IgD-negative memory B cell (primary cell): ENCODE data around the gene DAZAP1. TPM values are rescaled to one million over a fixed set of nuclear protein-coding genes. Genes with fewer than 3 reads are reported as not detected.
A peak's percentile ranks its signal among the peaks of the same experiment; 100 is the strongest.

Experiments used
- H3K27ac Mint-ChIP-seq, 3 donors: one replicate each; pipeline ENCODE4 v1.8.0; 2020 to 2022; ENCODE audit warnings: mild to moderate bottlenecking in 3 of 3, mixed read lengths in 3 of 3, moderate library complexity in 1 of 3
- H3K27me3 Mint-ChIP-seq: one replicate; pipeline ENCODE4 v1.8.0; 2021; ENCODE audit warnings: mixed read lengths
- H3K36me3 Mint-ChIP-seq: one replicate; pipeline ENCODE4 v1.8.0; 2020; ENCODE audit warnings: mild to moderate bottlenecking, mixed read lengths
- H3K4me1 Mint-ChIP-seq, 3 donors: one replicate each; pipeline ENCODE4 v1.8.0; 2020 to 2022; ENCODE audit warnings: mixed read lengths in 3 of 3, mild to moderate bottlenecking in 1 of 3
- H3K4me3 Mint-ChIP-seq, 4 donors: one replicate each; pipeline ENCODE4 v1.8.0; 2020 to 2022; ENCODE audit warnings: mild to moderate bottlenecking in 4 of 4, mixed read lengths in 4 of 4, moderate library complexity in 3 of 4
- H3K9me3 Mint-ChIP-seq, 3 donors: one replicate each; pipeline ENCODE4 v1.8.0; 2020 to 2021; ENCODE audit warnings: mixed read lengths in 3 of 3, mild to moderate bottlenecking in 1 of 3
- polyA plus RNA-seq: library from polyadenylated mRNA; unstranded; fragments of 300-500 nt; fragmentation: Illumina TruSeq; gene quantifications from one replicate; pipeline ENCODE4 v1.2.3, GENCODE V29; 2021

DAZAP1 gene
- polyA plus RNA-seq, 1 donor from 2014 or later, result 7.2 TPM

GRCh38 chr19:1370579-1371361, 36.6 kb upstream of the DAZAP1 start:
- H3K27me3 Mint-ChIP-seq, result no peaks in the 10 kb centered on the region
- H3K36me3 Mint-ChIP-seq, result peaks cover 2% of the 10 kb centered on the region

GRCh38 chr19:1373042-1373533, 34.3 kb upstream of the DAZAP1 start:
- Mint-ChIP-seq H3K36me3 (no peaks in the 10 kb centered on the region), H3K27me3 (no peaks in the 10 kb centered on the region), H3K4me1 (no peaks in the 10 kb centered on the region), H3K27ac (no peak overlapping the region), H3K4me3 (no peak overlapping the region), H3K9me3 (no peaks in the 10 kb centered on the region)

More at GRCh38 chr19:1370579-1371361, 36.6 kb upstream of the DAZAP1 start:
- Mint-ChIP-seq H3K4me3 (no peak overlapping the region), H3K27ac (no peak overlapping the region), H3K4me1 (no peaks in the 10 kb centered on the region), H3K9me3 (no peaks in the 10 kb centered on the region)

GRCh38 chr19:1373534-1374249, 33.7 kb upstream of the DAZAP1 start:
- H3K27me3 Mint-ChIP-seq, result no peaks in the 10 kb centered on the region
- H3K27ac Mint-ChIP-seq, result no peak overlapping the region
- H3K4me1 Mint-ChIP-seq, result no peaks in the 10 kb centered on the region
- H3K36me3 Mint-ChIP-seq, result no peaks in the 10 kb centered on the region
- no peaks in the 10 kb centered on the region for H3K9me3 Mint-ChIP-seq
- H3K4me3 Mint-ChIP-seq, result no peak overlapping the region

GRCh38 chr19:1374250-1374577, 33.2 kb upstream of the DAZAP1 start:
- no peaks in the 10 kb centered on the region for H3K9me3 Mint-ChIP-seq
- H3K27ac Mint-ChIP-seq, result no peak overlapping the region
- H3K4me1 Mint-ChIP-seq, result no peaks in the 10 kb centered on the region
- no peaks in the 10 kb centered on the region for H3K27me3 Mint-ChIP-seq
- H3K4me3 Mint-ChIP-seq, result no peak overlapping the region
- no peaks in the 10 kb centered on the region for H3K36me3 Mint-ChIP-seq

- no peaks in the 10 kb centered on the region for H3K36me3 Mint-ChIP-seq
- H3K4me1 Mint-ChIP-seq, result no peaks in the 10 kb centered on the region
- peak overlapping the region in 2 of 3 donors; percentile 40 to 83 for H3K27ac Mint-ChIP-seq
- H3K9me3 Mint-ChIP-seq, result no peaks in the 10 kb centered on the region
- no peak overlapping the region for H3K4me3 Mint-ChIP-seq
- H3K27me3 Mint-ChIP-seq, result no peaks in the 10 kb centered on the region
Measured at GRCh38 chr19:1376415-1376805, 31.0 kb upstream of the DAZAP1 start.

GRCh38 chr19:1377176-1377964, 30.0 kb upstream of the DAZAP1 start:
- H3K27me3 Mint-ChIP-seq, result no peaks in the 10 kb centered on the region
- no peaks in the 10 kb centered on the region for H3K4me1 Mint-ChIP-seq
- no peaks in the 10 kb centered on the region for H3K36me3 Mint-ChIP-seq
- no peaks in the 10 kb centered on the region for H3K9me3 Mint-ChIP-seq
- H3K4me3 Mint-ChIP-seq, result no peak overlapping the region
- H3K27ac Mint-ChIP-seq, result no peak overlapping the region

- Mint-ChIP-seq H3K36me3 (no peaks in the 10 kb centered on the region), H3K27ac (no peak overlapping the region), H3K4me3 (peak overlapping the region in 1 of 4 donors; percentile 20), H3K27me3 (no peaks in the 10 kb centered on the region), H3K4me1 (peaks cover 4 to 5% (median 4%) of the 10 kb centered on the region in 3 donors), H3K9me3 (peaks cover 0 to 4% (median 0%) of the 10 kb centered on the region in 3 donors)
Measured at GRCh38 chr19:1377965-1378785, 29.2 kb upstream of the DAZAP1 start.

- H3K27ac Mint-ChIP-seq, result peak overlapping the region in 1 of 3 donors; percentile 84
- H3K36me3 Mint-ChIP-seq, result no peaks in the 10 kb centered on the region
- peaks cover 4% of the 10 kb centered on the region for H3K27me3 Mint-ChIP-seq
- H3K9me3 Mint-ChIP-seq, result peaks cover 0 to 9% (median 0%) of the 10 kb centered on the region in 3 donors
- peaks cover 7 to 13% (median 9%) of the 10 kb centered on the region in 3 donors for H3K4me1 Mint-ChIP-seq
- H3K4me3 Mint-ChIP-seq, result no peak overlapping the region
Measured at GRCh38 chr19:1379126-1379905, 28.1 kb upstream of the DAZAP1 start.

- Mint-ChIP-seq H3K4me3 (peak overlapping the region in 1 of 4 donors; percentile 58), H3K9me3 (peaks cover 0 to 9% (median 0%) of the 10 kb centered on the region in 3 donors), H3K27me3 (peaks cover 4% of the 10 kb centered on the region), H3K36me3 (no peaks in the 10 kb centered on the region), H3K27ac (peak overlapping the region in 1 of 3 donors; percentile 84), H3K4me1 (peaks cover 11 to 17% (median 12%) of the 10 kb centered on the region in 3 donors)
Measured at GRCh38 chr19:1379961-1380489, 27.4 kb upstream of the DAZAP1 start.

- Mint-ChIP-seq H3K4me1 (peaks cover 12 to 17% (median 14%) of the 10 kb centered on the region in 3 donors), H3K27ac (peak overlapping the region in 1 of 3 donors; percentile 100), H3K9me3 (peaks cover 0 to 9% (median 0%) of the 10 kb centered on the region in 3 donors), H3K27me3 (peaks cover 4% of the 10 kb centered on the region), H3K36me3 (peaks cover under 1% of the 10 kb centered on the region), H3K4me3 (no peak overlapping the region)
Measured at GRCh38 chr19:1382250-1382649, 25.1 kb upstream of the DAZAP1 start.

- Mint-ChIP-seq H3K4me3 (peak overlapping the region; percentile 92 to 100 (median 98)), H3K27ac (peak overlapping the region; percentile 100), H3K36me3 (peaks cover 2% of the 10 kb centered on the region), H3K27me3 (peaks cover 4% of the 10 kb centered on the region), H3K4me1 (peaks cover 12 to 17% (median 14%) of the 10 kb centered on the region in 3 donors), H3K9me3 (peaks cover 0 to 9% (median 0%) of the 10 kb centered on the region in 3 donors)
Measured at GRCh38 chr19:1383017-1383311, 24.4 kb upstream of the DAZAP1 start.

- Mint-ChIP-seq H3K9me3 (peaks cover 0 to 9% (median 0%) of the 10 kb centered on the region in 3 donors), H3K36me3 (peaks cover 2% of the 10 kb centered on the region), H3K4me1 (peaks cover 12 to 17% (median 14%) of the 10 kb centered on the region in 3 donors), H3K27me3 (peaks cover 4% of the 10 kb centered on the region), H3K4me3 (peak within 1 kb of the TSS; percentile 92 to 100 (median 98)), H3K27ac (peak within 1 kb of the TSS; percentile 100)
Measured at GRCh38 chr19:1383312-1384084, 23.9 kb upstream of the DAZAP1 start, which contains the start of gene NDUFS7. Gene NDUFS7 (plus strand): TSS chr19:1383907. CDS start chr19:1383927, 20 bp downstream.

GRCh38 chr19:1384085-1384462, 23.3 kb upstream of the DAZAP1 start:
- H3K4me1 Mint-ChIP-seq, result peaks cover 12 to 17% (median 14%) of the 10 kb centered on the region in 3 donors
- peak overlapping the region; percentile 100 for H3K27ac Mint-ChIP-seq
- H3K36me3 Mint-ChIP-seq, result peaks cover 4% of the 10 kb centered on the region
- peaks cover 4% of the 10 kb centered on the region for H3K27me3 Mint-ChIP-seq
- peak overlapping the region; percentile 92 to 100 (median 98) for H3K4me3 Mint-ChIP-seq
- peaks cover 0 to 9% (median 0%) of the 10 kb centered on the region in 3 donors for H3K9me3 Mint-ChIP-seq
